A673 (cell line): ENCODE data around the gene IL17RC.

Experiments used
- CTCF ChIP-seq: fragments of 300-800, 200-600 bp; sonication (generic); conservative IDR thresholded peaks from 2 replicates; pipeline ENCODE4 v1.5.1; 2017; ENCODE audit warnings: low read depth, mild to moderate bottlenecking, antibody characterized with exemption, low read length, moderate library complexity, mixed read lengths
- EZH2 ChIP-seq: fragments of 200-600 bp; sonication (generic); IDR thresholded peaks from 2 replicates; pipeline ENCODE4 v1.6.1; 2017; ENCODE audit warnings: borderline replicate concordance, low read depth, mild to moderate bottlenecking, mixed read lengths, antibody characterized with exemption, low read length; ENCODE audit not compliant: poor library complexity, severe bottlenecking

GRCh38 chr3:9879830-9880549 lies 36.9 kb upstream of the IL17RC start, which contains the start of gene CIDEC:
- TF ChIP-seq CTCF (no peak), EZH2 (no peak)
